HG03378 (cell line): ENCODE results near the gene CTSD.

Experiments used
- ATAC-seq: cut with Tn5 transposase; IDR thresholded peaks from one replicate; pipeline ENCODE4 v1.9.1; 2021; ENCODE audit warnings: mild to moderate bottlenecking, moderate library complexity; ENCODE audit not compliant: unreplicated experiment

CTSD gene

DNA sequence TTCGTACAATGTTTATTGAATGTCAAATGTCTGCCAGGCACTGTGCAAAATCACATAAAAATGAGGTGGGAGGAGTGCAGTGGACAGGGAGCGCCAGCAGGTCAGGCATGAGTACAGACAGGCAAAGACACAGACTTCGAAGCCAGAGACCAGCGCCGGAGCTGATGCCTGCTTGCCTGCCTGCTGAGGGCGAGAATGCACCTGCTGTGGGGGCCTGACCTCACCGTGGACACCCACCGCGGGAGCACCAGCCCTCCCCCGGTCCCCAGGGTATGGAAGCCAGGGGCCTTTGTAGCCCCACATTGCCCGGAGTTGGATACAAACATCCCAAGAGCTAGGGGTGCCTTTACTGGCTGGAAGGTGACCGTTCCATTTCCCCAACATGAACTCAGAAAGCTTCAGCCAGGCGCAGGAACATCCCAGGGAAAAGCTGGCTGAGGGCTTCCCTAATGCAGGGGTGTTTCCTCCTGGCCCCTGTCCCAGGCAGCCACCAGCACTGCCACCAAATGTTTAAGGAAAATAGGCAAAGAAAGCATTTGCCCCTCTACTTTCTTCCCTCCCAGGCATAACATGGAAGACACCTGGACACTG is 31.2 kb downstream of the CTSD start:
- no peak for ATAC-seq

DNA sequence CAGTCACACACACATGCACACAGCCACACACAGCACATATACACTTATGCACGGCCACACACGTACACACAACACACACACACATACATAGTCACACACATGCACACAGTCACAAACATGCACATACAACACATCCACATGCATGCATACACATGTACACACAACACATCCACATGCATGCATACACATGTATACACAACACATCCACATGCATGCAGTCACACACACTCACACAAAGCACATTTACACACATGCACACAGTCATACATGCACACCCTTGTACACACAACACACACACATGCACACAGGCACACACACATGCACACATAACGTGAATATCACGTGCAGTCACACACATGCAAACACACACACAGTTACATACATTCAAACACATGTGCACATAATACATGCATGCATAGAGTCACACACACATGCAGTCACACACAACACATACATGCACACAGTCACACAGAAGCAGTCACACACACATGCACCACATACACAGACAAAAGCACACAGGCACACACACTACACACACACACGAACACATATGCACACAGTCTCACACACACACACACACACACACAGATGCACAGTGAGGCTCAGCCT is 32.2 kb downstream of the CTSD start:
- no peak for ATAC-seq

DNA sequence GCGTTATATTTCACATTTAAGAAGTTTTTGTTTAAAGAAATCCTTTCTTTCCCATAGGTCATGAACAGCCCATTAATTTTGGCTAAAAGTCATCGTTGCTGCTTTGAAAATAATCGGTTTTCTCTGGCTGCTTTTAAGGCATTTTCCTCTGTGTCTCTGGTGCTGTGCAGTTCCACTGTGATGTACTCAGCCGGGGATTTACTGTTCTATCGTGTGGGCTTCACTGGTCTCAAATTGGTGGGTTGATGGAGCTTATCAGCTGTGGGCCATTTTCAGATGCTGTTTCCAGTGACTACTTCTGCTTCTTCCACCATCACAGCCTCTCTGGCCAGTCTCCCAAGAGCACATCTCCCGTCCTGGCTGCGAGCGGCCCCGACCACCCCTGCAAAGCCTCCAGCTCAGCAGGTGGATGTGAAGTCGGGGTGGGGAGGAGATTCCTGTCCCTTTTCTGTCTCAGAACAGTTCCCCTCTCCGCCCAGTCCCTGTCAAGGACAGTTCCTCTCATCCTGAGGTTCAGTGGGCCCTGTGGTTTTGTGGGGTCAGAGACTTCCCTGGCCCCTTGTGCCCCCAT is 33.6 kb downstream of the CTSD start:
- ATAC-seq: no peak

DNA sequence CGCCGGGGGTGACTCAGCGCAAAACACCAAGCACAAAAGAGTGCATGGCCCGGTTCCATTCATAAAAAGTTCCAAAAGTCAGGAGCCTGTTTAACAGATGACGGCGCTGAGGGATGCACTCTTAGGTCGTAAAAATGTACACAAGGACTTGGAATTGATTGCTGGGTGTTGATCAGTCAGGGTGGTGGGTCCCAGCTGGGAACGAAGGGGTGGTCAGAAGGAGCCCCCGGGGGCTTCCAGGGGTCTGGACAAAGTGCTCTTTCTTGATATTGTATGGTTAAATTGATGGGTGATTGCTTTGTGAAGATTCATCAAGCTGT is 34.1 kb downstream of the CTSD start:
- no peak for ATAC-seq

DNA sequence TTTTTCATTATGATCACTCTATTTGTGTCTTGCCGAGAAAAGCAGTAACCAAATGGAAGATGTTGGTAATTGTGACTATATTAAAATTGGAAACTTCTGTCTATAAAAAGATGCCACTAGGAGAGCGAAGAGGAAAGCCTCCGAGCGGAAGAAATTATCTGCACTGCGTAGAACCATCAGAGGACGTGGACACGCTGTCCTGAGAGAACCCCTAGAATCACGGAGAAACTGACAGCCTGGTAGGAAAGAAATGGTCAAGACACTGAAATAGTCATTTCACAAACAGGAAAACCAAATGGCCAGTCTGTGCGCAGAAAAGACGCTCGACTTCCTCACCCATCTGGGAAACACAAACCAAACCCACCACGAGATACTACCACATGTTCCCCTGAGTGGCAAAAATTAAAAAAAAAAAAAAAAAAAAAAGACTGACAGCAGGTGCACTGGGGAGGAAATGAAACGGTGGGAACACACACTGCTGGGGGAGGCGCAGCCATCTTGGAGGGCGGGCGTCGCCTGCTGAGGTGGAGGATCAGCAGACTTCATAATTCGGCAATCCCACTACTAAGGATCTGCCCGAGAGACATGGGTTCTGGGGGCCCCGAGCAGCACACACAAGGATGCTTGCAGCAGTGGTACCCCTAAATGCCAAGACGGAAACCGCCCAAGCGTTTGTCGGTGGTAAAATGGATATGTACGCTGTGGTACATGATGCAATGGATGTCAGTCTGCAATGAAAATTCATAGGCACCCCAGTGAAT is 34.6 kb downstream of the CTSD start:
- ATAC-seq: no peak

DNA sequence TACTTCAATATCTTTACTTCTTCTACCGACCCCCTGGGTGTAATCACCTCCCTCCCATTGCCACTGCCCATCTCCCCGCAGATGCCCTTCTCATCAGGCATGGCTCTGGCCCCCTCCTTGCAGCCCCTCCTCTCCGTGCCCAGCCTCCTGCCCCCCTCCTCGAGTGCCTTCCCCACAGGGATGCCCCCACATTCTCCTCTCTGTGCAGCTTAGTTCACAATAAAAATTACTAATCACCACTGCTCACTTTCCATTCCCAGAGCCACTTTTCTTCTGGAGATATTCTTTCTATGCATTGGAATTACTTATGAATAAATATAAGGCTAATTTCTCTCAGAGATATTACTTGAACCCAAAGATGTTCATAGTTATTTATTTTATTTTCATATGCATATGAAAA is 35.4 kb downstream of the CTSD start:
- no peak for ATAC-seq

DNA sequence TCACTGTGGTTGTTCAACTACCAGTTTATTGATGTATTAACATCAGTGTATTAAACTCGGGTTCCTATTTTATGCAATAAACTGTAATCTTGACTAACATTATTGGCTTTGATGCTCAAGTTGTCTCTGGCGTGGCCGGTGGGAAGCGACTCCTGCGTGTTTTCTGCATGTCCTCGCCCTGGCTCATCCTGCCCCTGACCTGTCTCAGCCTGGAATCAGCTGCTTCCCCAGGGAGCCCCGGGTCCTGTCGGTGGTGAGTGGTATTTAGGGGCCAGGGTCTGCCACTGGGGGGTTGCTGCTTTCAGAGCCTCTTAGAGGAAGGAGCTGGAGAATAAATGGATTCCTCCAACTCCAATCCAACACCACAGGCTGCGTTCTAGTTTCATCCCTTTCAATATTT is 35.9 kb downstream of the CTSD start:
- ATAC-seq: no peak

DNA sequence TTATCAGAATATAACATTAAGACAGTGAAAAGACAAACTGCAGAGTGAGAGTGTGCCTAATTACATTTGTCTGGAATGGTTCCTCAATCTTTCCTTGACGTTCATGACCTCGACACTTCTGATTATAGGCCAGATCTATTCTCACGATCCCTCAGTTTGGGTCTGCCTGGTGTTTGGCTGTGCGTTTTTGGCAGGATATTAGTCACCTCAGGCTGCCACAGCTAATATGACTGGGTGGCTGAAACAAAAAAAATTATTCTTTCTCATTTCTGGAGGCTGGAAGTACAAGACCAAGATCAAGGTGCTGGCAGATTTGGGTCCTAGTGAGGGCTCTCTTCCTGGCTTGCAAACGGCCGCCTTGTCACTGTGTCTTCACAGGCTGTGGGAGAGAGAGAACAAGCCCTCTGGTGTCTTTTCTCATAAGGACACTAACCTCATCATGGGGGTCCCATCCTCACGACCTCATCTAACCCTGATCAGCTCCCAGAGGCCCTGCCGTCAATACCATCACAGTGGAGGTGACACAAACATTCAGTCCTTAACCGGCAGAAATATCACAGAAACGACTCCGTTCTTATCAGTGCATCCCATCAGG is 36.5 kb downstream of the CTSD start:
- no peak for ATAC-seq

DNA sequence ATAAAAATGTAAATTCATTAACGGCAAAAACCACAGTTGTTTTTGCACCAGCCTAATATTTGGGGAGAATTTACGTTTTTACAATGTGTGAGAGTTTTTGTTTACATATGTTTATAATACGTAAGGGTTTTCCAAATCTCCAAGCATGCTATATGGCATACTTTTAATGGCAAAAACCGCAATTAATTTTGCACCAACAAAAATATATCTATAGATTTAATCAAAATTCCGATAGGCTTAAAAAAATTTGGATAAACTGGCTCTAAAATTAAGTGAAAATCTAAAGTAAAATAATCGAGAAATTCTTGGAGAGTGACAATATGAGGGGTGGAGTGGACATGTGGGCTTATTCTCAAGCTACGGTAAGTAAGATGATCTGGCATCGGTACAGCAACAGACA is 43.9 kb downstream of the CTSD start:
- no peak for ATAC-seq

DNA sequence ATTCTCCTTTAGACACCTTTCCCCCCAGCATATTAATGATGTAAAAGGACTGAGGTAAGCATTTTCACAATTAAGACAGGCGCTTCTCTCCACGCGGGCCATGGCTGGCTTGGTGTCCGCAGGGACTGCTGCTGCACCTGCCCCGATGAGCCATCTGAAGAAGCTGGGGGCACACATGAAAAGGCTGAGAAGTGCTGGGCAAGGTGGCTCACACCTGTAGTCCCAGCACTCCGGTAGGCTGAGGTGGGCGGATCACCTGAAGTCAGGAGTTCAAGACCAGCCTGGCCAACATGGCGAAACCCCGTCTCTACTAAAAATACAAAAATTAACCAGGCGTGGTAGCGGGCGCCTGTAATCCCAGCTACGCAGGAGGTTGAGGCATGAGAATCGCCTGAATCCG is 45.4 kb downstream of the CTSD start:
- ATAC-seq: no peak

DNA sequence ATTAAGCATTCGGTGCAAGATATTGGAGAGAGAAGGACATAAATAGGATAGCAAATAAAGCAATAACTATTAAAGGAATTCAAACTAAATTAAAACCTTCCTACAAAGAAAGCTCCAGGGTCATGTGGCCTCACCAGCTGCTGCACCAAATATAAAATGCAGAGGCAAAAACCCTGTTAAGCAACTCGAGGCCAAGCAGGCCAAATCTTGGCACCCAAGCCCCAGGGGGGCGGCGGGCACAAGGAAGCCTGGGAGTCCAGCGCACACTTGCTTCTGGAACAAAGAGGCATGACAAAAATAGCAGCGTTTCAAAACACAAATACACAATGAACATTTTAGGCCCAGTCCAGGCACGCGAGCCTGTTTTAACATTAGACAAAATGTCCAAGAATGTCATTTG is 46.0 kb downstream of the CTSD start:
- ATAC-seq: no peak

DNA sequence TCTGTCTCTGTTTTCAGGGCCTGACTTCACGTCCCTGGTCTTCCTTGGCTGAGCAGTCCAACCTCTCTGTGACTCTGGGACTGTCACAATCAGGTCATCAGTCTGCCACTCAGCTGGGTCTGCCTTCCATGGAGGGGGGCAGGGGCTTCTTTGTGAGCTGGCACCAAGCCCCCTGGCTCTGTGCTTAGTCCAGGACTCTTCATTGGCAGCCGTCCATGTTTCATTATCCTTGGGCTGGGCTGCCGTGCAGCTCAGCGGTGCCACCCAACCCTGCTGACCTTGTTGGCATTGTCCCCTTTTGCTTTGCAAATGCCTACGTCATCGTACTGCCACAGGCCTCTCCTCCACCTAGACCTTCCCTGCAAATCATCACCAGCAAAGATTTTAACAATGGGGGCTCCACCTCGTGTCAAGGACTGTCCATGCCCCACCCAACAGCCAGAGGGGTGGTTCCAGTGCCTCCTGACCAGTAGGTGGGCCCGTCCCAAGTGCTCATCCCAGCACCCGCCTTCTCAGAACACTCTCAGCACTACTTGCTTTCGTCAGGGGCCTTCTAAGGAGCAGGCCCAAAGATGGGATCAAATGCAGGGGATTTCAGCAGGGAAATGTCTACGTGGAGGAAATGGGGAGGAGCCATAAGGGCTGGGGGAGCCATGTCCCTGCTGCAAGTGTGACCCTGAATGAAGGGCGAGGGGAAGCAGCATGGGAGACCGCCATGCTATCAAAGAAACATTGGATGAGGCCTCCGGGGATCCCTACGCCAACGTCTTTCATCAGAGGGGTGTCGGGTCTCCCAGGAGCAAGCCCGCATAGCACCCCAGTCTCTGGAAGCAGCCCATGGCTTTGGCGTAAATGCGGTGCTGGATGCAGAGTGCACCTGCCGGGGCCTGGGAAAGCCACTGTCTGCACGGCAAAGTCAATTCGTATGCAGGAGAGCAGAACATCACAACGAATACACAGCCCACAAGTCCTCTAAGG is 48.5 kb downstream of the CTSD start:
- ATAC-seq: no peak

DNA sequence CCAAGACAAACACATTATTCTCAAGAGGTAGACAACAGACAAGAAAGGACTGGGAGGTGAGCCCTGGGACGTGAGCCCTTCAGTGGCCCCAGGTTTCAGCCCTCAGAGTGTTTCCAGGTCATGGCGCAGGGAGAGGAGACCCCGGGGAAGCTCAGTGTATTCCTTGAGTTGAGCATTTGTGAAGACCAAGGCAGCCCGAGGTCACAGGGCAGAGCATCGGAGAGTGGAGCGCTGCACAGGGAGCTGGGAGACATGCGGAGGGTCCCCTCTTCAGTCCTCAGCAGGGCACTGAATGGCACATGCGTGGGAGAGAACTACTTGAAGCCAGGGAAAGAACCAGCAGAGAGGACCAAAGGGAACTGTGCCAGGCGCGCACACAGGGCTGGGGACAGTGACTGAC is 55.0 kb downstream of the CTSD start:
- ATAC-seq: no peak

DNA sequence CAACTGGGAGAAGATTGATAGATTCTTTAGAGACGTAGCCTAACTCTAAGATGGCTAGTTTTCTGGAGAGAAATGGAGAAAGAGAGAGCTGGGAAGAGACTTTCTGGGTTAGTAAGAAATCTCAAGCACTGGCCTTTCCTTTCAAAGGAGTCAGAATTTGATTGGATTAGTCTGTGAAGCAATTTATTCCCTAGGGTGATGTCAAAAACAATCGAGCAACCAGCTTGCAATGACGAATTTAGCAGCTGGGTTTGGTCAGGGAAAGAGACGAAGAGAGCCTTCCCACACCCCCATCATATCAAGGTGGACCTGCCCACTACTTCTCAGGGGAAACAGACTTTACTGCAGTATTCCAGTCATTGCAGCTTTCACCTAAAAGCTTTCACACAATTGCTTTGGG is 56.0 kb downstream of the CTSD start:
- ATAC-seq: no peak

DNA sequence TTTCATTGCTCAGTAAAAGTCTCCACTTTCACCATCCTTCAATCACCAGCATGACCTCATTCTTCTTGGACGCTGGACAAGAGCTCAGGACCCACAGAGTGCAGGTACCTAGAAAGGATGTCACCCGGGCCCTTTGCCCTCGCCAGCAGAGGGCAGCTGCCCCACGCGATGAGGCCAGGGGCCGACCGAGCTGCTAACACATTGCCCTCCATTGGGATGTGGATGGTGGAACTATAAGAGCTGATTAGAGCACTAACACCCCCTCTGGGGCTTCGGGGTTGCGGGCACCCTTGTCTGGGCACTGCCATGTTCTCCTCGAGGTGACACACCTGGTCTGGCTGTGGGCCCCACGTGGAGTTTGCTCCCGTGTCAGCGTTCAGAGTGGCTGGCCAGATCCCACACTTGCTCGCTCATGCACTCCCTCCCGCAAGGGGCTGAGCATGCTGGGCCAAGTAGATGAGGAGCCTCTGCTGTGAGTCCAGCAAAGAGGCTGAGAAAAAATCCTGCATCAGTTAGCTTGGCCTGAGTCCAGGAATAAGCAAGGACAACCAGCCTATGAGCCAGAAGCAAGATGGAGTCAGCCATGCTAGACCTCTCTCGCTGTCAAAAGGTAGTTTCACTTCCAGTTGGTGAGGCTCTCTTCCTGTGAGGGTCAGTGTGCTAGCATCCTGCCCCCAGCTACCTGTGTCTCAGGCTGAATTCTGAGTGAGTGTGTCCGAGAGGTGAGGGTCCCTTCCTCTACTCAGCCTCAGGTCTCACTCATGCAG is 56.9 kb downstream of the CTSD start:
- no peak for ATAC-seq

DNA sequence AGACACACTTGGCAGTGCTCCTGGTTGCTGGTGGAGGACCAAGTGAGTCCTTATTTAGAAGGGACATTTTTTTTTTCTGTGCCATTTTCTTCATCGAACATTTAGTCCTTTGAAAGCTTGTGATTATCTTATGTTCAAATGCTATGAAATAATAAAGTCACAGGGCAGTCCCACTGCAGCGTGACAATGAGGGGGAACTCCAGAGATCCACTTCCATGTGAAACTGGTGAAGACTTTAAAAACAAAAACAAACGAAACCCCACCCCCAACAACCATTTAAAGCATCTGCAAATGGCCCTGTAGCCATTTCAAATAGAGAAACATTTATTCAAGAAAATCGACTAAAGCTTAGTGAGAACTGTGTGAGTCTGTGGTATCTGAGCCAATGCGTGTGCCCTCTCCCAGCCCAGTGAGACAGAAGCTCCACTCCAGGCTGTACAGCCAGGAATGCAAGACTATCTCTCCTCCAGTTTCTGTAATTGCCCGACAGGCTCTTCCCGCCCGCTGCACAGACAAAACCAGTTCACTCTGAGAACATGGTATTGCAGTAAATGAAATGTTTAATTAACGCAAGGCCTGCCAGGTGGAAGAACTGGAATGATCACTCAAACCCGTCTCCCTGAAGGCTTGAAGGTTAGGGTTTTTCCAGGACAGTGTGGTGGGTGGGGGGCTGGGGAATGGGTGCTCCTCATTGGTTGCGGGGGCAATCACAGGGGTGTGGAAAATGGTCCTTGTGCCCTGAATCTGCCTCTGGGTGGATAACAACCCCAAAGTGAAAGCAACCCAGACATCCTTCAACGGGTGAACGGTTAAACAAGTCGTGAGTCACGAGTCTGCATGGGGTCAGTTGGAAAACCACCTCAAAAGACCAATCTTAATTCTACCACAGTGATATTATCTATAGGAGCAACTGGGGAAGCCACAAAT is 58.3 kb downstream of the CTSD start:
- ATAC-seq: no peak

DNA sequence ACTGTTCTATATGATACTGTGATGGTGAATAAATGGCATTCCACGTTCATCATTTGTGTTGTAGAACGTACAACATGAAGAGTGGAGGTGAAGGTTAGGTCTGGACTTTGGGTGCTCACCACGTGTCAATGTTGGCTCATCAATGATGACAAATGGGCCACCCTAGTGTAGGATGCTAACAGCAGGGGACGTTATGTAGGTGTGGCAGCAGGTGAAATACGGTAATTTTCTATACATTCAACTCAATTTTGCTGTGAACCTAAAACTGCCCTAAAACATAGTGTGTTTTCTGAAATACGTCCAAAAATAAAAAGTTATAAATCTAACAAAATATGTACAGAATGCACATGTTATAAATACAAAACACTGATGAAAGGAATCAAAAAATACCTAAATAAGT is 60.6 kb downstream of the CTSD start:
- ATAC-seq: no peak
